K562 (cell line): Measurements from ENCODE around the gene TM2D3. TPM values are rescaled to one million over a fixed set of nuclear protein-coding genes. Genes with fewer than 3 reads are reported as not detected.

ENCODE experiments used
- BMI1 ChIP-seq: fragments of 150-350 bp; IDR thresholded peaks from 2 replicates; pipeline ENCODE4 v1.6.1; 2014; ENCODE audit warnings: low read length
- EGR1 ChIP-seq: fragments of 450-650 bp; conservative IDR thresholded peaks from 2 replicates; pipeline ENCODE4 v1.6.1; 2017; ENCODE audit warnings: mild to moderate bottlenecking
- ELF4 ChIP-seq: fragments of 450-650 bp; formaldehyde crosslinking; IDR thresholded peaks from 2 replicates; pipeline ENCODE4 v1.4.0; 2022; ENCODE audit warnings: missing genetic modification characterization
- FOXK2 ChIP-seq, 2 experiments: fragments of 450-650 bp; IDR thresholded peaks in 1 of 2; conservative IDR thresholded peaks in 1 of 2; 2 replicates each; pipeline ENCODE4 v1.6.1; 2016; ENCODE audit warnings: low read depth in 2 of 2, mild to moderate bottlenecking in 1 of 2
- MCM5 ChIP-seq: fragments of 450-650 bp; IDR thresholded peaks from 2 replicates; pipeline ENCODE4 v1.6.1; 2016; ENCODE audit warnings: low read depth
- NR3C1 ChIP-seq: sonication (generic); formaldehyde crosslinking; IDR thresholded peaks from 2 replicates; pipeline ENCODE4 v1.8.1; 2022; ENCODE audit warnings: missing genetic modification reagents
- POLR2AphosphoS5 ChIP-seq: IDR thresholded peaks from 2 replicates; pipeline ENCODE4 v1.6.1; 2011; ENCODE audit warnings: mild to moderate bottlenecking, low read depth, low read length, moderate library complexity; ENCODE audit not compliant: control insufficient read depth, insufficient read depth
- SIN3B ChIP-seq: fragments of 450-650 bp; IDR thresholded peaks from 2 replicates; pipeline ENCODE4 v1.6.1; 2017; ENCODE audit warnings: low read depth, mild to moderate bottlenecking, moderate library complexity
- SPI1 ChIP-seq: IDR thresholded peaks from 2 replicates; pipeline ENCODE4 v1.6.1; 2011; ENCODE audit warnings: low read depth, low read length, control low read depth, borderline replicate concordance
- TAF9B ChIP-seq: fragments of 450-650 bp; IDR thresholded peaks from 2 replicates; pipeline ENCODE4 v1.6.1; 2018; ENCODE audit warnings: mild to moderate bottlenecking; ENCODE audit not compliant: partially characterized antibody
- ZNF583 ChIP-seq: fragments of 250-450 bp; sonication (Bioruptor Pico); IDR thresholded peaks from 2 replicates; pipeline ENCODE4 v1.4.0; 2020
- polyA plus RNA-seq, 8 experiments: library from polyadenylated mRNA; depleted of rRNA in 4 of 8; stranded (reverse) in 5 of 8; unstranded in 3 of 8; fragments of >200 nt; fragmentation: Nextera tagmentation in 2 of 8; fragmentation: Illumina TruSeq in 1 of 8; extraction: Ambion mirVana in 2 of 8; extraction: Trizol in 1 of 8; gene quantifications; 2 replicates each; pipeline versions ENCODE4 v1.2.1 to v1.2.3, GENCODE V29; 2011 to 2014; ENCODE audit warnings: inconsistent platforms in 1 of 8, missing spikeins in 1 of 8
- total RNA-seq, 7 experiments: library from RNA; depleted of rRNA in 6 of 7; stranded (reverse); fragments of >200 nt in 6 of 7; fragmentation: Illumina TruSeq in 2 of 7; extraction: Trizol in 2 of 7; gene quantifications; 2 replicates each; pipeline versions ENCODE4 v1.2.1 to v1.2.3, GENCODE V29; 2011 to 2021; ENCODE audit warnings: low replicate concordance in 1 of 7
- TF ChIP-seq, protein P1 (sequence below): fragments of 250-450 bp; sonication (Bioruptor Pico); IDR thresholded peaks from 2 replicates; pipeline ENCODE4 v1.5.0; 2021; ENCODE audit warnings: mild to moderate bottlenecking, moderate library complexity
- TF ChIP-seq, protein P2 (sequence below): fragments of 250-450 bp; sonication (Bioruptor Pico); IDR thresholded peaks from 2 replicates; pipeline ENCODE4 v1.5.0; 2022; ENCODE audit warnings: mild to moderate bottlenecking
- TF ChIP-seq, protein P3 (sequence below): fragments of 250-450 bp; sonication (Bioruptor Pico); IDR thresholded peaks from 2 replicates; pipeline ENCODE4 v1.4.0; 2020; ENCODE audit warnings: mild to moderate bottlenecking, moderate library complexity, borderline replicate concordance
- TF ChIP-seq, protein P4 (sequence below): sonication (generic); formaldehyde crosslinking; IDR thresholded peaks from 2 replicates; pipeline ENCODE4 v1.8.0; 2023; ENCODE audit warnings: mild to moderate bottlenecking, missing genetic modification reagents

The TM2D3 gene
- total and polyA plus RNA-seq, 9 of the 15 experiments (the other 6 are each of a cell fraction or from before 2014, with no cell fraction given): 16.5 to 67.9 (median 31.3) TPM

DNA sequence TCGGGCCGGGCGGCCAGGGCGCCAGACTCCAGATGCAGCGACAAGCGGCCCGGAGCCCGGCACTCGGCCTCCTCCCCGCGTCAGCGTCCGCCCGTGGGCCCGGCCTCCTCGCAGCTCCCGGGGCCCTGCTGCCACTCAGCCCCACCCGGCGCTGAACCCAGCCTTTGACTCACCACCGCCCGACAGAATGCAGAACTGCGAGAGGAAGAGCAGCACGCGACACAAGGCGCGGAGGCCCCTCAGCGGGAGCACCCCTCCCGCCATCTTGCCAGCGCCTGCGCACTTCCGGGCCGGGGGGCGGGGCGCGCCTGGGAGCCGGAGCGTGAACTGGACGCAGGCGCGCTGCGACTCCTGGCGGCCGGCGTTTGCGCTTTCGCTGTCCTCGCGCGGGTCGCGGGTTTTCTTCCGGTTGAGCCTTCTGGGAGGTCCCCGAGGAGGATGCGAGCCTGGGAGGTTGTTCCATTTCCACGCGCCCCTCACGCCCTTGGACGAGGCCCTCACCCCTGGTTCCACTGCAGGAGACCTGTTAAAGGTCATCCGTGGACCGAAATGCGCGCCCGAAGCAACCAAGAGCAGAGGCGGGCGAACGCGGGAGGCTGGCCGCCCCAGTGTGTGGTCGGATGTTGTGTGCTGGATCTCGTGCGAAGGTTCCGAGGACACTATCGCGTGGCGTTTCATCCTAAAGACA, at the start of gene TM2D3 (continued):
- TF ChIP-seq, protein P1, sequence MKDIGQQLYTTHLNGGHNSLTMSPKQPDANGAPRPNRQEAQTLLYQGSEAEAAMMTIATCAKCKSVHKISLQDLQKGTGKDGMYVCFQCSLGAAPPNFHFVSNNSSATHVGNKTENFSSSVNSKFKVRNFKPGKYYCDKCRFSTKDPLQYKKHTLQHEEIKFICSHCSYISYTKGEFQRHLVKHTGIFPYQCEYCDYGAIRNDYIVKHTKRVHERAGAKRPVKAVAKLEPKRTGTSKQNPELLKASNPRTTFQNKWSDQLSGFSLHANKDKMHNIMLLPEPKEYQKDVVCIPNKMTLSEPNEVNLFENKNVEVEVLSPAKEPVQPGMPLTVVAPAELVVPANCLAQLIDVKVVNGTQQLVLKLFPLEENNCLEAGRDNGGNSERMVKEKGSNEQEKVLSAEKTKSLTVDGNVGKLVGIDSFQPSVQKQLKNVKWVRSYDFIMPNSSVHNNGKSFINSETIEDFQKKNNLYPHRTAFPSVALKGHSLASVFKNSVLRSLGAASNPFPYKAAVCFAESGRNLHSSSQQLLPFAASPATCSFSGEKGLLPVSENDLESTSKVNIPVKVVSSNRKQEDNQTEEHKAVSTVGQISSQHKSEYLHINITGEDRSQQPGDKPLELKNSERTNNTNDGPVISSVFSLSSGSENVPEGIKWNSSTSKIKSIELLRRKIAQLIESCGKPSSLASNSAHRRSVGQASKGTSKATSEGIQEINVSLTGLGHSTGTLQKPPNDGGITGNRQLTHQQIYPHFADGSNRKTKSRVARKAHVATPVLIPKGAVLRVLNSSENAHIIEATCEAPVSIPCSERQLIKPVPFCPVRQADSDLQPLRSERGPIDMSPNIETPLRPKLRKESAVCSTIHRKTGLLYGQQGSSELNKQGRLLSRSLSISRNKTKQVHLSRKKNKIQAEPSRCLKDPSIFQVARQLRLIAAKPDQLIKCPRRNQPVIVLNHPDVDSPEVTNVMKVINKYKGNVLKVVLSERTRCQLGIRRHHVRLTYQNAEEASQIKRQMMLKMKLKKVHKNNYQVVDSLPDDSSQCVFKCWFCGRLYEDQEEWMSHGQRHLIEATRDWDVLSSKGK (CRISPR knock-in tag): no peak
- TF ChIP-seq TAF9B: peak; percentile 66
- TF ChIP-seq, protein P2, sequence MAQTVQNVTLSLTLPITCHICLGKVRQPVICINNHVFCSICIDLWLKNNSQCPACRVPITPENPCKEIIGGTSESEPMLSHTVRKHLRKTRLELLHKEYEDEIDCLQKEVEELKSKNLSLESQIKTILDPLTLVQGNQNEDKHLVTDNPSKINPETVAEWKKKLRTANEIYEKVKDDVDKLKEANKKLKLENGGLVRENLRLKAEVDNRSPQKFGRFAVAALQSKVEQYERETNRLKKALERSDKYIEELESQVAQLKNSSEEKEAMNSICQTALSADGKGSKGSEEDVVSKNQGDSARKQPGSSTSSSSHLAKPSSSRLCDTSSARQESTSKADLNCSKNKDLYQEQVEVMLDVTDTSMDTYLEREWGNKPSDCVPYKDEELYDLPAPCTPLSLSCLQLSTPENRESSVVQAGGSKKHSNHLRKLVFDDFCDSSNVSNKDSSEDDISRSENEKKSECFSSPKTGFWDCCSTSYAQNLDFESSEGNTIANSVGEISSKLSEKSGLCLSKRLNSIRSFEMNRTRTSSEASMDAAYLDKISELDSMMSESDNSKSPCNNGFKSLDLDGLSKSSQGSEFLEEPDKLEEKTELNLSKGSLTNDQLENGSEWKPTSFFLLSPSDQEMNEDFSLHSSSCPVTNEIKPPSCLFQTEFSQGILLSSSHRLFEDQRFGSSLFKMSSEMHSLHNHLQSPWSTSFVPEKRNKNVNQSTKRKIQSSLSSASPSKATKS (CRISPR knock-in tag): no peak
- TF ChIP-seq ZNF583: no peak
- no peak for TF ChIP-seq MCM5
- peak; percentile 63; the same call in 1 of the 2 replicates for TF ChIP-seq EGR1
- peak; percentile 69; the same call in 1 of the 2 replicates for TF ChIP-seq ELF4 (CRISPR knock-in tag)
- peak; percentile 72 for TF ChIP-seq POLR2AphosphoS5
- TF ChIP-seq FOXK2 (conservative IDR thresholded peaks at IDR 0.05 in 1 of 2, IDR thresholded peaks at IDR 0.05 in 1 of 2; ENCODE audit: low read depth in 2 of 2): peak; percentile 35 to 38; a peak in 3 of 4 replicates
- TF ChIP-seq NR3C1 (CRISPR knock-in tag): 0 out of 2 replicates have a peak, but pooled peaks have one; percentile 53
- TF ChIP-seq SPI1: peak; percentile 86
- TF ChIP-seq, protein P3, sequence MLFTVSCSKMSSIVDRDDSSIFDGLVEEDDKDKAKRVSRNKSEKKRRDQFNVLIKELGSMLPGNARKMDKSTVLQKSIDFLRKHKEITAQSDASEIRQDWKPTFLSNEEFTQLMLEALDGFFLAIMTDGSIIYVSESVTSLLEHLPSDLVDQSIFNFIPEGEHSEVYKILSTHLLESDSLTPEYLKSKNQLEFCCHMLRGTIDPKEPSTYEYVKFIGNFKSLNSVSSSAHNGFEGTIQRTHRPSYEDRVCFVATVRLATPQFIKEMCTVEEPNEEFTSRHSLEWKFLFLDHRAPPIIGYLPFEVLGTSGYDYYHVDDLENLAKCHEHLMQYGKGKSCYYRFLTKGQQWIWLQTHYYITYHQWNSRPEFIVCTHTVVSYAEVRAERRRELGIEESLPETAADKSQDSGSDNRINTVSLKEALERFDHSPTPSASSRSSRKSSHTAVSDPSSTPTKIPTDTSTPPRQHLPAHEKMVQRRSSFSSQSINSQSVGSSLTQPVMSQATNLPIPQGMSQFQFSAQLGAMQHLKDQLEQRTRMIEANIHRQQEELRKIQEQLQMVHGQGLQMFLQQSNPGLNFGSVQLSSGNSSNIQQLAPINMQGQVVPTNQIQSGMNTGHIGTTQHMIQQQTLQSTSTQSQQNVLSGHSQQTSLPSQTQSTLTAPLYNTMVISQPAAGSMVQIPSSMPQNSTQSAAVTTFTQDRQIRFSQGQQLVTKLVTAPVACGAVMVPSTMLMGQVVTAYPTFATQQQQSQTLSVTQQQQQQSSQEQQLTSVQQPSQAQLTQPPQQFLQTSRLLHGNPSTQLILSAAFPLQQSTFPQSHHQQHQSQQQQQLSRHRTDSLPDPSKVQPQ: no peak
- TF ChIP-seq SIN3B: peak; percentile 91
- TF ChIP-seq BMI1: no peak
- TF ChIP-seq, protein P4, sequence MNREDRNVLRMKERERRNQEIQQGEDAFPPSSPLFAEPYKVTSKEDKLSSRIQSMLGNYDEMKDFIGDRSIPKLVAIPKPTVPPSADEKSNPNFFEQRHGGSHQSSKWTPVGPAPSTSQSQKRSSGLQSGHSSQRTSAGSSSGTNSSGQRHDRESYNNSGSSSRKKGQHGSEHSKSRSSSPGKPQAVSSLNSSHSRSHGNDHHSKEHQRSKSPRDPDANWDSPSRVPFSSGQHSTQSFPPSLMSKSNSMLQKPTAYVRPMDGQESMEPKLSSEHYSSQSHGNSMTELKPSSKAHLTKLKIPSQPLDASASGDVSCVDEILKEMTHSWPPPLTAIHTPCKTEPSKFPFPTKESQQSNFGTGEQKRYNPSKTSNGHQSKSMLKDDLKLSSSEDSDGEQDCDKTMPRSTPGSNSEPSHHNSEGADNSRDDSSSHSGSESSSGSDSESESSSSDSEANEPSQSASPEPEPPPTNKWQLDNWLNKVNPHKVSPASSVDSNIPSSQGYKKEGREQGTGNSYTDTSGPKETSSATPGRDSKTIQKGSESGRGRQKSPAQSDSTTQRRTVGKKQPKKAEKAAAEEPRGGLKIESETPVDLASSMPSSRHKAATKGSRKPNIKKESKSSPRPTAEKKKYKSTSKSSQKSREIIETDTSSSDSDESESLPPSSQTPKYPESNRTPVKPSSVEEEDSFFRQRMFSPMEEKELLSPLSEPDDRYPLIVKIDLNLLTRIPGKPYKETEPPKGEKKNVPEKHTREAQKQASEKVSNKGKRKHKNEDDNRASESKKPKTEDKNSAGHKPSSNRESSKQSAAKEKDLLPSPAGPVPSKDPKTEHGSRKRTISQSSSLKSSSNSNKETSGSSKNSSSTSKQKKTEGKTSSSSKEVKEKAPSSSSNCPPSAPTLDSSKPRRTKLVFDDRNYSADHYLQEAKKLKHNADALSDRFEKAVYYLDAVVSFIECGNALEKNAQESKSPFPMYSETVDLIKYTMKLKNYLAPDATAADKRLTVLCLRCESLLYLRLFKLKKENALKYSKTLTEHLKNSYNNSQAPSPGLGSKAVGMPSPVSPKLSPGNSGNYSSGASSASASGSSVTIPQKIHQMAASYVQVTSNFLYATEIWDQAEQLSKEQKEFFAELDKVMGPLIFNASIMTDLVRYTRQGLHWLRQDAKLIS (CRISPR knock-in tag): peak; percentile 78; the same call in 1 of the 2 replicates
